ENCODE results near the gene RPS25. TPM values are rescaled to one million over a fixed set of nuclear protein-coding genes. Genes with fewer than 3 reads are reported as not detected.
"Not testable (repeated sequence)": the region's sequence is repeated elsewhere in the genome, so short reads cannot be mapped to it uniquely, and the experiment has no call there.

RPS25 gene
- polyA plus RNA-seq, 1 experiment, result 351 TPM

- no peaks in the 10 kb centered on the region for H3K36me3 ChIP-seq (ENCODE audit: control insufficient read depth, insufficient read depth, low read length)
- no peak for DNase-seq (ENCODE audit: low read depth)
- ChIA-PET POLR2A (no interaction called here), CTCF (no interaction called here)
- TF ChIP-seq CTCF (IDR thresholded peaks at IDR 0.05; ENCODE audit: insufficient read depth, low read depth, low read length), result no peak
- H3K4me3 ChIP-seq (ENCODE audit: low read depth, low read length), result no peak overlapping the region
- H3K27me3 ChIP-seq (ENCODE audit: control insufficient read depth, insufficient read depth, low read length), result no peaks in the 10 kb centered on the region
These were observed 20.7 kb upstream of the RPS25 start for GRCh38 chr11:119038884-119039283.

DNA sequence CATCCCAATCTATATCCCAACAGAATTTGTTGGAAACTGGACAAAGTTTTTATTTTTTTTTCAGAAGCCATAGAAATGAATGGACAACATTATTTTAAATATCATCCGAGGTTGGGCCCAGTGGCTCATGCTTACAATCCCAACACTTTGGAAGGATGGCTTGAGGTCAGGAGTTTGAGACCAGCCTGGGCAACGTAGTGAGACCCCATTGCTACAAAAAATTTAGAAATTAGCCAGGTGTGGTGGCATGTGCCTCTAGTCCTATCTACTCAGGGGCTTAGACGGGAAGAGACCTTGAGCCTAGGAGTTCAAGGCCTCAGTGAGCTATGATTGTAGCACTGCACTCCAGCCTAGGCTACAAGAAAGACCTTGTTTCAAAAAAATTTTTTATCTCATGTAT is 16.7 kb upstream of the RPS25 start:
- Histone ChIP-seq H3K27me3 (ENCODE audit: control insufficient read depth, insufficient read depth, low read length) (no peaks in the 10 kb centered on the region), H3K36me3 (ENCODE audit: control insufficient read depth, insufficient read depth, low read length) (no peaks in the 10 kb centered on the region), H3K4me3 (ENCODE audit: low read depth, low read length) (no peak overlapping the region)
- ChIA-PET CTCF (no interaction called here), POLR2A (no interaction called here)
- DNase-seq (ENCODE audit: low read depth), result no peak
- no peak for TF ChIP-seq CTCF (IDR thresholded peaks at IDR 0.05; ENCODE audit: insufficient read depth, low read depth, low read length)

DNA sequence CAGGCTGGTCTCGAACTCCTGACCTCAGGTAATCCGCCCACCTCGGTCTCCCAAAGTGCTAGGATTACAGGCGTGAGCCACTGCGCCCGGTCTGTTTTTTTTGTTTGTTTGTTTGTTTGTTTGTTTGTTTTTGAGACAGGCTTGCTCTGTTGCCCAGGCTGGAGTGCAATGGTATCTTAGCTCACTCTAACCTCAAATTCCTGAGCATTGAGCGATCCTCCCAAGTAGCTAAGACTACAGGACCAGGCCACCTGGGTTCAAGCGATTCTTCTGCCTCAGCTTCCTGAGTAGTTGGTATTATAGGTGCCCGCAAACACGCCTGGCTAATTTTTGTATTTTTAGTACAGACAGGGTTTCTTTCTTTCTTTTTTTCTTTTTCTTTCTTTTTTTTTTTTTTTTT is 15.3 kb upstream of the RPS25 start:
- CTCF ChIA-PET, result interaction anchor here (0.9 to 1.3 kb wide), 3 partner anchors 9 to 344 kb away, joined by 3 read pairs; no protein-coding TSS in a partner anchor
- H3K27me3 ChIP-seq (ENCODE audit: control insufficient read depth, insufficient read depth, low read length); POLR2A ChIA-PET; DNase-seq (ENCODE audit: low read depth); H3K36me3 ChIP-seq (ENCODE audit: control insufficient read depth, insufficient read depth, low read length); H3K4me3 ChIP-seq (ENCODE audit: low read depth, low read length): not testable (repeated sequence)

- ChIA-PET CTCF (interaction anchor here (1.0 to 1.9 kb wide), 3 partner anchors 16 to 342 kb away, joined by 3 to 7 read pairs (median 6); partner anchors contain the start of gene HYOU1), POLR2A (no interaction called here)
- no peaks in the 10 kb centered on the region for H3K27me3 ChIP-seq (ENCODE audit: control insufficient read depth, insufficient read depth, low read length)
- no peak for DNase-seq (ENCODE audit: low read depth)
- H3K4me3 ChIP-seq (ENCODE audit: low read depth, low read length), result no peak overlapping the region
- no peaks in the 10 kb centered on the region for H3K36me3 ChIP-seq (ENCODE audit: control insufficient read depth, insufficient read depth, low read length)
- TF ChIP-seq CTCF (IDR thresholded peaks at IDR 0.05; ENCODE audit: insufficient read depth, low read depth, low read length), result no peak
These were observed 13.8 kb upstream of the RPS25 start for GRCh38 chr11:119031912-119032280.

DNA sequence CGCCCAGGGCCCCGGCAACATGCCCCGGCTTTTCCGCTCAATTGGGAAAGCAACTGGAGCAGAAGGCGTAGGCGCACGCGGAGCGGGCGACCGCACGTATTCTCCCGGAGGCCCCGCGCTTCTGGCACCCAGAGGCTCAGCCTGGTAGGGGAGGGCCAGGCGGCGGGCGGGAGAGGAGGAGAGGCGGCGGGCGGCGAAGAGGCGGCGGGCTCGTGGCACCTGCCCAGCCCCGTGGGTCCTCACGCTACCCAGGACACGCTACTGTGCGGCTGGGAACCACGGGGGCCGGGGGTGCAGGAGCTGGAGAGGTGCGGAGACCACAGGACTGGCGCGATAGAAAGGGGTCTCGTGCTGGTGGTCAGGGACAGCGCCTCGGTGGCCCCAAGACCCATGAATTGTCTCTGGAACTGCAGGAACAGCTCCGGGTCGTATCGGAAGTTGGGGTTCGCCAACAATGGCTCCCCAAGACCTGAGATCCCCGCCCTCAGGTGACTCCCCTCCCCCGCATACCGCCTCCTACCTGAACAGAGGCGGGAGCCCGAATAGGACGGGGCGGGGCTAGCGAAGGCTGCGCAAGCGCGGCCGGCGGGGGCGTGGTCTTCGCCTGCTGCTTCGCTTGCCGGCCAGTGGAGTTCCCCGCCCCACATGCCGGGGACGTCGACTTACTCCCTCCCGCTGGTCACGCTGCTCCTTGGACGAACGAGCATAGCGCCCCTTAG is 12.3 kb upstream of the RPS25 start, which contains the start of gene SLC37A4:
Gene SLC37A4 (minus strand): TSS at position 549 of the 719 bp plus-strand sequence.
- ChIA-PET POLR2A (no interaction called here), CTCF (interaction anchor here (0.7 to 2.0 kb wide), 3 partner anchors 11 to 341 kb away, joined by 3 to 13 read pairs (median 6); partner anchors contain the start of genes RPS25 and TRAPPC4)
- TF ChIP-seq CTCF (IDR thresholded peaks at IDR 0.05; ENCODE audit: insufficient read depth, low read depth, low read length), result peak; percentile 94
- no peaks in the 10 kb centered on the region for H3K27me3 ChIP-seq (ENCODE audit: control insufficient read depth, insufficient read depth, low read length)
- H3K4me3 ChIP-seq (ENCODE audit: low read depth, low read length), result peak within 1 kb of the TSS; percentile 90
- peak; percentile 85 for DNase-seq (ENCODE audit: low read depth)
- peaks cover 1% of the 10 kb centered on the region; the same call in 1 of the 2 replicates for H3K36me3 ChIP-seq (ENCODE audit: control insufficient read depth, insufficient read depth, low read length)

GRCh38 chr11:119030029-119030328 is 11.8 kb upstream of the RPS25 start:
- H3K36me3 ChIP-seq (ENCODE audit: control insufficient read depth, insufficient read depth, low read length), result peaks cover 1% of the 10 kb centered on the region
- POLR2A ChIA-PET, result no interaction called here
- peak overlapping the region; percentile 90 for H3K4me3 ChIP-seq (ENCODE audit: low read depth, low read length)
- CTCF ChIA-PET, result interaction anchor here (0.7 to 2.0 kb wide), 3 partner anchors 10 to 340 kb away, joined by 3 to 13 read pairs (median 6); partner anchors contain the start of genes RPS25 and TRAPPC4
- TF ChIP-seq CTCF (IDR thresholded peaks at IDR 0.05; ENCODE audit: insufficient read depth, low read depth, low read length), result no peak
- DNase-seq (ENCODE audit: low read depth), result no peak
- H3K27me3 ChIP-seq (ENCODE audit: control insufficient read depth, insufficient read depth, low read length), result no peaks in the 10 kb centered on the region

Data from BJ (cell line).